Activated T-cell treated with anti-CD3 and anti-CD28 coated beads for 24 hours (primary cell): ENCODE measurements around the gene GPHN.

Experiments used
- DNase-seq: peaks from one replicate; pipeline ENCODE4 v3.0.0-alpha.2; 2020; ENCODE audit warnings: low read depth

GPHN gene

GRCh38 chr14:66959437-66960050 is 451.6 kb downstream of the GPHN start:
- DNase-seq: no peak

GRCh38 chr14:66965831-66966230 is 457.9 kb downstream of the GPHN start:
- DNase-seq: no peak

- DNase-seq: no peak
Measured at GRCh38 chr14:66972469-66972868, 464.5 kb downstream of the GPHN start.

- no peak for DNase-seq
Measured at GRCh38 chr14:66974397-66975025, 466.6 kb downstream of the GPHN start.

- no peak for DNase-seq
Measured at GRCh38 chr14:66975251-66975650, 467.3 kb downstream of the GPHN start.

- DNase-seq: no peak
Measured at GRCh38 chr14:66979101-66979974, 471.4 kb downstream of the GPHN start.

- no peak for DNase-seq
Measured at GRCh38 chr14:66982247-66982646, 474.3 kb downstream of the GPHN start.

GRCh38 chr14:66992776-66993175 is 484.8 kb downstream of the GPHN start:
- no peak for DNase-seq

- DNase-seq: no peak
Measured at GRCh38 chr14:66993512-66993911, 485.6 kb downstream of the GPHN start.

- DNase-seq: no peak
Measured at GRCh38 chr14:66998013-66998412, 490.1 kb downstream of the GPHN start.

GRCh38 chr14:66999978-67000377 is 492.0 kb downstream of the GPHN start:
- DNase-seq: no peak

- DNase-seq: no peak
Measured at GRCh38 chr14:67002994-67003753, 495.2 kb downstream of the GPHN start.

- DNase-seq: no peak
Measured at GRCh38 chr14:67004521-67004920, 496.6 kb downstream of the GPHN start.

GRCh38 chr14:67010602-67011001 is 502.7 kb downstream of the GPHN start:
- no peak for DNase-seq

- no peak for DNase-seq
Measured at GRCh38 chr14:67016856-67017255, 508.9 kb downstream of the GPHN start.

- no peak for DNase-seq
Measured at GRCh38 chr14:67018720-67019119, 510.8 kb downstream of the GPHN start.

- DNase-seq: no peak
Measured at GRCh38 chr14:67019796-67020195, 511.8 kb downstream of the GPHN start.

GRCh38 chr14:67031920-67032774 is 524.2 kb downstream of the GPHN start:
- DNase-seq: no peak

GRCh38 chr14:67045440-67045839 is 537.5 kb downstream of the GPHN start:
- DNase-seq: no peak

- no peak for DNase-seq
Measured at GRCh38 chr14:67050896-67051295, 542.9 kb downstream of the GPHN start.

- no peak for DNase-seq
Measured at GRCh38 chr14:67056684-67057083, 548.7 kb downstream of the GPHN start.
